Thyroid gland (tissue), 4 donors: ENCODE measurements around the gene NFASC. TPM values are rescaled to one million over a fixed set of nuclear protein-coding genes. Genes with fewer than 3 reads are reported as not detected.

Source experiments
- DNase-seq, 2 donors: peaks; one replicate each; pipeline ENCODE4 v3.0.0-alpha.2; 2019
- H3K27ac ChIP-seq, 3 donors: fragments of 200-600 bp; sonication (generic); 1 replicate in 2 of 3; 2 replicates in 1 of 3; pipeline ENCODE4 v1.5.1; 2016 to 2019; ENCODE audit warnings: mild to moderate bottlenecking in 1 of 3, moderate library complexity in 1 of 3
- H3K27me3 ChIP-seq: fragments of 200-600 bp; sonication (generic); one replicate; pipeline ENCODE4 v1.5.1; 2019
- H3K36me3 ChIP-seq, 2 donors: fragments of 200-600 bp; sonication (generic); one replicate each; pipeline ENCODE4 v1.5.1; 2016 to 2019
- H3K4me1 ChIP-seq, 2 donors: fragments of 200-600 bp; sonication (generic); one replicate each; pipeline ENCODE4 v1.5.1; 2017 to 2019
- H3K4me3 ChIP-seq, 3 donors: fragments of 200-600 bp; sonication (generic); replicated peaks in 1 of 3; 1 replicate in 2 of 3; 2 replicates in 1 of 3; pipeline ENCODE4 v1.5.1; 2016; ENCODE audit warnings: mild to moderate bottlenecking in 1 of 3
- H3K9me3 ChIP-seq: fragments of 200-600 bp; sonication (generic); one replicate; pipeline ENCODE4 v1.5.1; 2017
- CTCF ChIP-seq, 6 experiments: fragments of 200-600 bp in 3 of 6; fragments of 450-650 bp in 3 of 6; sonication (generic) in 3 of 6; IDR thresholded peaks; one replicate each; pipeline ENCODE4 v1.5.1; 2016 to 2019; ENCODE audit warnings: antibody characterized with exemption in 6 of 6, mild to moderate bottlenecking in 2 of 6, inconsistent platforms in 1 of 6, moderate library complexity in 1 of 6
- POLR2A ChIP-seq, 2 donors: fragments of 450-650 bp; IDR thresholded peaks; one replicate each; pipeline ENCODE4 v1.6.1; 2017; ENCODE audit warnings: antibody characterized with exemption in 2 of 2, mild to moderate bottlenecking in 2 of 2, moderate library complexity in 1 of 2
- WGBS, 2 donors: methylation state at CpG; one replicate each; pipeline ENCODE4 v1.1.5; 2017; 5-methylcytosine and 5-hydroxymethylcytosine counted together
- intact Hi-C: fragments of 100-400 bp; cut with DNase I; formaldehyde crosslinking; loops from one replicate; pipeline ENCODE4 v1.15.1; 2023
- total RNA-seq, 4 donors: library from RNA; depleted of rRNA; stranded (reverse); fragments of >200 nt; gene quantifications; one replicate each; pipeline ENCODE4 v1.2.3, GENCODE V29; 2016

Gene NFASC
- total RNA-seq, 4 donors from 2014 or later: 3.6 to 9.4 (median 3.9) TPM

GRCh38 chr1:204927673-204928641 is 57.3 kb downstream of the NFASC start:
- H3K9me3 ChIP-seq: no peaks in the 10 kb centered on the region
- no peaks in the 10 kb centered on the region for H3K4me1 ChIP-seq
- H3K27ac ChIP-seq: no peak overlapping the region
- TF ChIP-seq CTCF (IDR thresholded peaks at IDR 0.05) (no peak), POLR2A (IDR thresholded peaks at IDR 0.05) (no peak)
- intact Hi-C loops: no loop called here
- no peaks in the 10 kb centered on the region for H3K27me3 ChIP-seq
- 40 to 41% methylated on average over 10 to 11 of the region's 11 CpGs for WGBS, 2 donors
- no peak for DNase-seq
- no peaks in the 10 kb centered on the region for H3K36me3 ChIP-seq
- no peak overlapping the region for H3K4me3 ChIP-seq

- Histone ChIP-seq H3K36me3 (no peaks in the 10 kb centered on the region), H3K9me3 (no peaks in the 10 kb centered on the region), H3K27me3 (no peaks in the 10 kb centered on the region), H3K4me3 (no peak overlapping the region), H3K27ac (no peak overlapping the region), H3K4me1 (no peaks in the 10 kb centered on the region)
- intact Hi-C loops: no loop called here
- WGBS, 2 donors: 73 to 76% methylated on average over 8 of the region's 8 CpGs
- no peak for TF ChIP-seq POLR2A (IDR thresholded peaks at IDR 0.05)
- no peak for TF ChIP-seq CTCF (IDR thresholded peaks at IDR 0.05)
- no peak for DNase-seq
Observed at GRCh38 chr1:204928671-204929486, 58.2 kb downstream of the NFASC start.

GRCh38 chr1:204929487-204930154 is 59.0 kb downstream of the NFASC start:
- H3K27me3 ChIP-seq: no peaks in the 10 kb centered on the region
- H3K27ac ChIP-seq: no peak overlapping the region
- DNase-seq: no peak
- TF ChIP-seq CTCF (IDR thresholded peaks at IDR 0.05): no peak
- no peaks in the 10 kb centered on the region for H3K9me3 ChIP-seq
- intact Hi-C loops: no loop called here
- H3K4me1 ChIP-seq: no peaks in the 10 kb centered on the region
- no peak overlapping the region for H3K4me3 ChIP-seq
- H3K36me3 ChIP-seq: no peaks in the 10 kb centered on the region
- WGBS, 2 donors: 62 to 73% methylated on average over 6 of the region's 6 CpGs

GRCh38 chr1:204930155-204930523 is 59.5 kb downstream of the NFASC start:
- intact Hi-C loops: no loop called here
- WGBS, 2 donors: 81 to 87% methylated on average over 3 of the region's 3 CpGs
- Histone ChIP-seq H3K4me1 (no peaks in the 10 kb centered on the region), H3K9me3 (no peaks in the 10 kb centered on the region), H3K36me3 (no peaks in the 10 kb centered on the region), H3K27me3 (no peaks in the 10 kb centered on the region), H3K27ac (no peak overlapping the region), H3K4me3 (no peak overlapping the region)
- no peak for DNase-seq
- no peak for TF ChIP-seq POLR2A (IDR thresholded peaks at IDR 0.05)
- no peak for TF ChIP-seq CTCF (IDR thresholded peaks at IDR 0.05)
